Gastroesophageal sphincter (tissue), 3 donors: ENCODE measurements around the gene NBAS.

ENCODE experiments used
- CTCF ChIP-seq, 4 experiments: fragments of 200-600 bp in 2 of 4; fragments of 450-650 bp in 2 of 4; sonication (generic) in 1 of 4; IDR thresholded peaks; one replicate each; pipeline ENCODE4 v1.5.1; 2017 to 2019; ENCODE audit warnings: antibody characterized with exemption in 4 of 4, mild to moderate bottlenecking in 2 of 4, moderate library complexity in 2 of 4
- EP300 ChIP-seq: sonication (generic); formaldehyde crosslinking; IDR thresholded peaks from one replicate; pipeline ENCODE4 v1.6.1; 2017; ENCODE audit warnings: antibody characterized with exemption, mild to moderate bottlenecking
- POLR2AphosphoS5 ChIP-seq: sonication (generic); formaldehyde crosslinking; IDR thresholded peaks from one replicate; pipeline ENCODE4 v1.6.1; 2017; ENCODE audit warnings: antibody characterized with exemption

DNA sequence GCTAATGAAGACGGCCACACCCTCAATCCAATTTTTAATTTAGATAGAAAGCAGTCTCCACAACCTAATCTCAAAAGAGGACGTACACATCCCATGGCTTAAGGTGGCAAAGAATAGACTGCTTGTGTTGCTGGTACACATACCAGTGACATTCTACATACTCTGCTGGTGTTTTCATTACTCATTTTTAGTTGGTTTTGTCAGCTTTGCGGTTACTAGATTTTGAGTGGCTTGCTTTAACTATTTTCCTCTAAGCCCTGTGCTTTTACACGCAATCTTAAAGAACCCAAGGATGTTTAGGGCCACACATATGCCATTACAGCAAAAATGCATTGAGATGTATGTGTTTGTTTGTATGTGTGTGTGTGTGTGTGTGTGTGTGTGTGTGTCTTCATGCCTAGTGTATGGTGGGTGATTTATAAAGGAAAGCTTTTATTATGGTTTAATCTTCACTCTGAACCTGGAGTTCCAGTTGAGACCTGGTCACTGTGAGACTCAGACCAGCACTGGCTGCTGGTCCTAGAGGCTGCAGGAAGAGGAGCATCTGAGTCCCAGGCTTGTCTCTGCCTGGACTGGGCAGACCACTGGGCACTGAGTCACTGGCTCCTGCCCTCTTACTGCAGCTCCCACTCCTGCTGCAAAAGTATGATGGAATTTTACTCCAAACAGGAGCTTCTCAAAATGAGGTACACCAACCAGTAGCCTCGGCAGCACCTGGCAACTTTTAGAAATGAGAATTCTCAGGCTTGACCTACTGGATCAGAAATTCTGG lies 415.9 kb downstream of the NBAS start:
- no peak for TF ChIP-seq CTCF (IDR thresholded peaks at IDR 0.05)
- TF ChIP-seq POLR2AphosphoS5: no peak
- TF ChIP-seq EP300: no peak
